SK-N-SH (cell line): Measurements from ENCODE around the gene BRD1. TPM values are rescaled to one million over a fixed set of nuclear protein-coding genes. Genes with fewer than 3 reads are reported as not detected.

ENCODE experiments used
- CTCF ChIA-PET: fragments of 300-600, 350-600 bp; formaldehyde crosslinking; extraction: SDS; loops from one replicate; lab custom pipeline; 2021; lab: Yijun Ruan, JAX
- POLR2A ChIA-PET: fragments of 350-600 bp; sonication (Branson Sonifier 250); formaldehyde crosslinking; extraction: SDS; loops from one replicate; lab custom pipeline; 2020; ENCODE audit warnings: antibody characterized with exemption, inconsistent platforms; lab: Yijun Ruan, JAX
- DNase-seq: peaks from one replicate; pipeline ENCODE4 v3.0.0; 2012
- H2AFZ ChIP-seq: fragments of 200-600 bp; sonication (generic); 2 replicates; pipeline ENCODE4 v1.8.1; 2016; ENCODE audit warnings: antibody characterized with exemption, mild to moderate bottlenecking, low read depth
- H3F3A ChIP-seq: fragments of 200-600 bp; sonication (generic); replicated peaks from 2 replicates; pipeline ENCODE3; 2016; ENCODE audit warnings: antibody characterized with exemption, mild to moderate bottlenecking; ENCODE audit not compliant: insufficient read depth
- H3K27ac ChIP-seq, 2 experiments: fragments of 200-500 bp in 1 of 2; fragments of 200-600 bp in 1 of 2; sonication (Bioruptor generic) in 1 of 2; sonication (generic), shearing (Covaris generic) in 1 of 2; 2 replicates each; pipeline versions ENCODE4 v1.5.1 to v1.6.1; 2014 to 2016; ENCODE audit warnings: low read depth in 2 of 2, inconsistent platforms in 1 of 2, low read length in 1 of 2, mild to moderate bottlenecking in 1 of 2, mixed read lengths in 1 of 2
- H3K27me3 ChIP-seq: fragments of 200-600 bp; sonication (generic), shearing (Covaris generic); 2 replicates; pipeline ENCODE4 v1.6.1; 2016; ENCODE audit warnings: mixed run types; ENCODE audit not compliant: insufficient read depth
- H3K36me3 ChIP-seq, 2 experiments: fragments of 200-500 bp in 1 of 2; fragments of 200-600 bp in 1 of 2; sonication (Bioruptor generic) in 1 of 2; sonication (generic) in 1 of 2; replicated peaks in 1 of 2; 2 replicates each; pipeline versions ENCODE3 to v1.5.1; 2014 to 2016; ENCODE audit warnings: low read length in 1 of 2, mild to moderate bottlenecking in 1 of 2; ENCODE audit not compliant: insufficient read depth in 2 of 2, control insufficient read depth in 1 of 2
- H3K4me1 ChIP-seq, 2 experiments: fragments of 200-500 bp in 1 of 2; fragments of 200-600 bp in 1 of 2; sonication (Bioruptor generic) in 1 of 2; sonication (generic), shearing (Covaris generic) in 1 of 2; 2 replicates each; pipeline versions ENCODE4 v1.5.1 to v1.6.1; 2014 to 2016; ENCODE audit warnings: low read depth in 1 of 2, low read length in 1 of 2, mixed run types in 1 of 2; ENCODE audit not compliant: insufficient read depth in 2 of 2, control insufficient read depth in 1 of 2
- H3K4me2 ChIP-seq: fragments of 200-600 bp; sonication (generic), shearing (Covaris generic); 2 replicates; pipeline ENCODE4 v1.6.1; 2017; ENCODE audit warnings: mixed run types
- H3K4me3 ChIP-seq, 2 experiments: fragments of 200-500 bp in 1 of 2; fragments of 200-600 bp in 1 of 2; sonication (Bioruptor generic) in 1 of 2; sonication (generic), shearing (Covaris generic) in 1 of 2; 2 replicates each; pipeline versions ENCODE4 v1.5.1 to v1.8.1; 2014 to 2016; ENCODE audit warnings: low read depth in 2 of 2, inconsistent platforms in 1 of 2, low read length in 1 of 2, mild to moderate bottlenecking in 1 of 2, mixed read lengths in 1 of 2, moderate library complexity in 1 of 2
- H3K79me2 ChIP-seq: fragments of 200-600 bp; sonication (generic); 2 replicates; pipeline ENCODE4 v1.8.1; 2017; ENCODE audit warnings: mild to moderate bottlenecking; ENCODE audit not compliant: insufficient read depth
- H3K9ac ChIP-seq: fragments of 200-600 bp; sonication (generic); 2 replicates; pipeline ENCODE4 v1.6.1; 2017; ENCODE audit warnings: mixed run types
- H3K9me2 ChIP-seq: fragments of 200-600 bp; sonication (generic); 2 replicates; pipeline ENCODE4 v1.6.1; 2017; ENCODE audit warnings: mixed run types
- H3K9me3 ChIP-seq: fragments of 200-600 bp; sonication (generic); 2 replicates; pipeline ENCODE4 v1.6.1; 2017; ENCODE audit warnings: mixed run types, mild to moderate bottlenecking, moderate library complexity
- H4K20me1 ChIP-seq: fragments of 200-600 bp; sonication (generic); 2 replicates; pipeline ENCODE4 v1.6.1; 2017; ENCODE audit warnings: mild to moderate bottlenecking, mixed run types; ENCODE audit not compliant: insufficient read depth
- CHD2 ChIP-seq: fragments of 150-350 bp; IDR thresholded peaks from 2 replicates; pipeline ENCODE4 v1.6.1; 2018; ENCODE audit warnings: low read length; ENCODE audit not compliant: partially characterized antibody
- CTCF ChIP-seq: fragments of 200-600 bp; sonication (generic); IDR thresholded peaks from 2 replicates; pipeline ENCODE4 v1.6.1; 2017; ENCODE audit warnings: antibody characterized with exemption, mild to moderate bottlenecking, moderate library complexity
- ELF1 ChIP-seq: IDR thresholded peaks from 2 replicates; pipeline ENCODE4 v1.4.0; 2012
- EZH2phosphoT487 ChIP-seq: fragments of 200-600 bp; sonication (generic); IDR thresholded peaks from 2 replicates; pipeline ENCODE4 v1.6.1; 2017; ENCODE audit warnings: low read depth, mixed run types, mild to moderate bottlenecking, antibody characterized with exemption, moderate library complexity, borderline replicate concordance
- IRF3 ChIP-seq: fragments of 150-350 bp; IDR thresholded peaks from 2 replicates; pipeline ENCODE4 v1.6.1; 2016; ENCODE audit warnings: mild to moderate bottlenecking, low read depth, low read length
- MEF2A ChIP-seq: IDR thresholded peaks from 2 replicates; pipeline ENCODE4 v1.4.0; 2012; ENCODE audit warnings: low read depth, borderline replicate concordance
- MXI1 ChIP-seq: IDR thresholded peaks from 2 replicates; pipeline ENCODE4 v1.6.1; 2012; ENCODE audit warnings: mild to moderate bottlenecking, low read depth, low read length, improper control_type of control experiment
- POLR2AphosphoS5 ChIP-seq: IDR thresholded peaks from 2 replicates; pipeline ENCODE4 v1.6.1; 2012; ENCODE audit warnings: low read depth, low read length
- RFX5 ChIP-seq: IDR thresholded peaks from 2 replicates; pipeline ENCODE4 v1.6.1; 2012; ENCODE audit warnings: mild to moderate bottlenecking, improper control_type of control experiment, low read length
- RXRA ChIP-seq: IDR thresholded peaks from 2 replicates; pipeline ENCODE4 v1.4.0; 2012; ENCODE audit warnings: low read depth, mild to moderate bottlenecking, borderline replicate concordance
- SMC3 ChIP-seq: IDR thresholded peaks from 2 replicates; pipeline ENCODE4 v1.6.1; 2012; ENCODE audit warnings: low read depth, low read length, improper control_type of control experiment
- TAF1 ChIP-seq: IDR thresholded peaks from 2 replicates; pipeline ENCODE4 v1.6.1; 2012; ENCODE audit warnings: low read depth, mild to moderate bottlenecking, low read length, moderate library complexity, borderline replicate concordance
- TCF12 ChIP-seq: IDR thresholded peaks from 2 replicates; pipeline ENCODE4 v1.4.0; 2012
- TEAD4 ChIP-seq: IDR thresholded peaks from 2 replicates; pipeline ENCODE4 v1.4.0; 2012; ENCODE audit warnings: mild to moderate bottlenecking, borderline replicate concordance; ENCODE audit not compliant: insufficient read depth
- USF2 ChIP-seq: fragments of 150-350 bp; IDR thresholded peaks from 2 replicates; pipeline ENCODE4 v1.6.1; 2017; ENCODE audit warnings: antibody characterized with exemption, low read length, low read depth, borderline replicate concordance
- YY1 ChIP-seq: IDR thresholded peaks from 2 replicates; pipeline ENCODE4 v1.4.0; 2012; ENCODE audit warnings: low read depth, mild to moderate bottlenecking
- WGBS: methylation state at CpG from one replicate; pipeline ENCODE4 v1.1.6; 2017; ENCODE audit warnings: low lambda C conversion rate; 5-methylcytosine and 5-hydroxymethylcytosine counted together
- polyA plus RNA-seq, 3 experiments: library from polyadenylated mRNA; depleted of rRNA; stranded (reverse); fragments of >200 nt; gene quantifications; 2 replicates each; pipeline ENCODE4 v1.2.3, GENCODE V29; 2012

The BRD1 gene
- polyA plus RNA-seq, 1 of the 3 experiments (the other 2 are of a cell fraction): 10.3 TPM

- no peaks in the 10 kb centered on the region for H3K36me3 ChIP-seq
- H3K9ac ChIP-seq: no peak overlapping the region
- no peak overlapping the region for H3K27ac ChIP-seq
- H4K20me1 ChIP-seq: no peaks in the 10 kb centered on the region
- POLR2A ChIA-PET: no interaction called here
- H3K27me3 ChIP-seq: peaks cover 28% of the 10 kb centered on the region
- H3K4me2 ChIP-seq: no peak overlapping the region
- DNase-seq: no peak
- CTCF ChIA-PET: interaction anchor here (1.0 kb wide), 1 partner anchor 18 kb away, joined by 3 read pairs; no protein-coding TSS in a partner anchor
- H3K79me2 ChIP-seq: no peaks in the 10 kb centered on the region
- H3K4me3 ChIP-seq: no peak overlapping the region
- H3K9me3 ChIP-seq: no peaks in the 10 kb centered on the region
- no peak for TF ChIP-seq POLR2AphosphoS5
- no peak for TF ChIP-seq MXI1
- TF ChIP-seq YY1: no peak
- TF ChIP-seq TCF12: no peak
- TF ChIP-seq SMC3: no peak
- no peak for TF ChIP-seq CTCF
- TF ChIP-seq RXRA: no peak
- TF ChIP-seq USF2: no peak
- TF ChIP-seq RFX5: no peak
- no peak for TF ChIP-seq CHD2
- TF ChIP-seq IRF3: no peak
- no peak for TF ChIP-seq EZH2phosphoT487
- TF ChIP-seq TEAD4: no peak
- TF ChIP-seq MEF2A: no peak
- no peak for TF ChIP-seq ELF1
- no peak for TF ChIP-seq TAF1
- H3K4me1 ChIP-seq: peaks cover 0 to 3% of the 10 kb centered on the region in 2 experiments; a peak in 1 of 4 replicates
- H3K9me2 ChIP-seq: no peaks in the 10 kb centered on the region
- no peaks in the 10 kb centered on the region for H3F3A ChIP-seq
- no peak overlapping the region for H2AFZ ChIP-seq
- 77% methylated on average over 11 of the region's 16 CpGs for WGBS
Measured at GRCh38 chr22:49845241-49845640, 17.6 kb upstream of the BRD1 start.
